ENCODE measurements around the gene WDR20.

WDR20 gene

GRCh38 chr14:102252834-102253801 lies 113.4 kb downstream of the WDR20 start:
- H3K27ac ChIP-seq = no peak overlapping the region

GRCh38 chr14:102255401-102256190 lies 115.9 kb downstream of the WDR20 start:
- no peak for DNase-seq (ENCODE audit: low read depth, low spot score)
- H3K27ac ChIP-seq = peak overlapping the region; percentile 16

More at GRCh38 chr14:102252834-102253801, 113.4 kb downstream of the WDR20 start:
- no peak for DNase-seq (ENCODE audit: low read depth, low spot score)

- DNase-seq (ENCODE audit: low read depth, low spot score) = no peak
- H3K27ac ChIP-seq = no peak overlapping the region
These were observed 117.0 kb downstream of the WDR20 start for GRCh38 chr14:102256716-102257115.

- no peak for DNase-seq (ENCODE audit: low read depth, low spot score)
- no peak overlapping the region for H3K27ac ChIP-seq
These were observed 118.4 kb downstream of the WDR20 start for GRCh38 chr14:102258136-102258535.

All from epithelial cell of prostate (primary cell).